Endothelial cell of umbilical vein (primary cell): ENCODE results near the gene KCNJ6. TPM values are rescaled to one million over a fixed set of nuclear protein-coding genes. Genes with fewer than 3 reads are reported as not detected.

Source experiments
- BruUV-seq: library from RNA; stranded (reverse); fragments of 400-500 nt; replicated peaks from 2 replicates; lab custom pipeline; 2021; lab: Mats Ljungman, UMichigan
- CTCF ChIA-PET: fragments of 300-600, 350-600 bp; sonication (Branson Sonifier 250); formaldehyde crosslinking; loops from one replicate; lab custom pipeline; 2021; ENCODE audit warnings: antibody characterized with exemption, inconsistent platforms; lab: Charles Lee
- POLR2A ChIA-PET: fragments of 300-600, 350-600 bp; sonication (Branson Sonifier 250); formaldehyde crosslinking; loops from one replicate; lab custom pipeline; 2021; ENCODE audit warnings: antibody characterized with exemption, inconsistent platforms; lab: Charles Lee
- DNase-seq: peaks from one replicate; pipeline ENCODE4 v3.0.0-alpha.2; 2011; ENCODE audit warnings: low read depth, low spot score
- FAIRE-seq: peaks from 2 replicates; lab custom pipeline; 2011; peaks lifted over from hg19 to GRCh38; lab: Jason Lieb, UNC
- H2AFZ ChIP-seq: 2 replicates; pipeline ENCODE4 v1.6.0; 2012; ENCODE audit warnings: low read depth, low read length, control low read depth, inconsistent platforms
- H3K27ac ChIP-seq: 2 replicates; pipeline ENCODE4 v1.5.1; 2011; ENCODE audit warnings: low read depth, mild to moderate bottlenecking, control low read depth, low read length, moderate library complexity; ENCODE audit not compliant: insufficient read depth
- H3K27me3 ChIP-seq, 2 experiments: 2 replicates each; pipeline versions ENCODE4 v1.6.0 to v1.6.1; 2011; ENCODE audit warnings: low read length in 2 of 2, mixed read lengths in 1 of 2; ENCODE audit not compliant: control insufficient read depth in 2 of 2, insufficient read depth in 2 of 2
- H3K36me3 ChIP-seq, 2 experiments: 2 replicates in 1 of 2; 3 replicates in 1 of 2; pipeline ENCODE4 v1.5.1; 2011; ENCODE audit warnings: low read length in 2 of 2, mild to moderate bottlenecking in 1 of 2, moderate library complexity in 1 of 2; ENCODE audit not compliant: control insufficient read depth in 2 of 2, insufficient read depth in 2 of 2; ENCODE audit errors: extremely low read depth in 1 of 2
- H3K4me1 ChIP-seq: 3 replicates; pipeline ENCODE4 v1.5.1; 2011; ENCODE audit warnings: mild to moderate bottlenecking, low read length; ENCODE audit not compliant: control insufficient read depth, insufficient read depth; ENCODE audit errors: extremely low read depth
- H3K4me2 ChIP-seq: 2 replicates; pipeline ENCODE4 v1.6.1; 2011; ENCODE audit warnings: low read length, control low read depth, mixed read lengths; ENCODE audit not compliant: insufficient read depth
- H3K4me3 ChIP-seq, 3 experiments: fragments of 200-600 bp in 1 of 3; sonication (generic), shearing (Covaris generic) in 1 of 3; replicated peaks in 1 of 3; 2 replicates each; pipeline ENCODE4 v1.5.1; 2011 to 2016; ENCODE audit warnings: control low read depth in 3 of 3, low read length in 3 of 3, mild to moderate bottlenecking in 2 of 3, inconsistent platforms in 1 of 3, low read depth in 1 of 3, moderate library complexity in 1 of 3; ENCODE audit not compliant: insufficient read depth in 1 of 3
- H3K79me2 ChIP-seq: 2 replicates; pipeline ENCODE4 v1.6.0; 2012; ENCODE audit warnings: low read length, inconsistent platforms; ENCODE audit not compliant: control insufficient read depth, insufficient read depth
- H3K9ac ChIP-seq: replicated peaks from 2 replicates; pipeline ENCODE3; 2011; ENCODE audit warnings: low read length, control low read depth; ENCODE audit not compliant: insufficient read depth; ENCODE audit errors: extremely low read depth
- H3K9me1 ChIP-seq: replicated peaks from 3 replicates; pipeline ENCODE4 v1.6.0; 2011; ENCODE audit warnings: mild to moderate bottlenecking, low read length; ENCODE audit not compliant: control insufficient read depth, insufficient read depth; ENCODE audit errors: extremely low read depth
- H3K9me3 ChIP-seq: replicated peaks from 2 replicates; pipeline ENCODE4 v1.5.1; 2012; ENCODE audit warnings: low read length, inconsistent platforms; ENCODE audit not compliant: control insufficient read depth, insufficient read depth
- H4K20me1 ChIP-seq: replicated peaks from 2 replicates; pipeline ENCODE3; 2011; ENCODE audit warnings: mild to moderate bottlenecking, low read length; ENCODE audit not compliant: control insufficient read depth, insufficient read depth; ENCODE audit errors: extremely low read depth
- EZH2 ChIP-seq: IDR thresholded peaks from 2 replicates; pipeline ENCODE4 v1.6.1; 2012; ENCODE audit warnings: borderline replicate concordance, low read depth, mild to moderate bottlenecking, moderate library complexity, low read length, inconsistent platforms; ENCODE audit not compliant: severe bottlenecking
- FOS ChIP-seq: IDR thresholded peaks from 2 replicates; pipeline ENCODE4 v1.6.1; 2011; ENCODE audit warnings: mild to moderate bottlenecking, low read length, moderate library complexity, borderline replicate concordance; ENCODE audit not compliant: insufficient read depth
- GATA2 ChIP-seq: IDR thresholded peaks from 2 replicates; pipeline ENCODE4 v1.7.0; 2011; ENCODE audit warnings: low read depth, mild to moderate bottlenecking, moderate library complexity, mixed read lengths, low read length; ENCODE audit not compliant: insufficient read length, insufficient read depth
- JUN ChIP-seq: IDR thresholded peaks from 2 replicates; pipeline ENCODE4 v1.6.1; 2011; ENCODE audit warnings: borderline replicate concordance, low read depth; ENCODE audit not compliant: insufficient read length, insufficient read depth
- MYC ChIP-seq: IDR thresholded peaks from one replicate; pipeline ENCODE4 v1.6.1; 2011; ENCODE audit warnings: mild to moderate bottlenecking, low read depth, low read length
- POLR2A ChIP-seq: IDR thresholded peaks from 2 replicates; pipeline ENCODE4 v1.6.1; 2012; ENCODE audit warnings: low read depth, mild to moderate bottlenecking, control low read depth, low read length
- POLR2AphosphoS5 ChIP-seq: IDR thresholded peaks from 2 replicates; pipeline ENCODE4 v1.6.1; 2012; ENCODE audit warnings: low read depth, mild to moderate bottlenecking, control low read depth, low read length, moderate library complexity; ENCODE audit not compliant: insufficient read depth
- dilution Hi-C: fragments of 300-500 bp; cut with MboI; formaldehyde crosslinking; loops from one replicate; pipeline ENCODE4 v1.15.0; 2019; ENCODE audit warnings: low sequenced_read_pairs; ENCODE audit not compliant: extremely low pct_ligation_motif_present
- intact Hi-C: fragments of 100-400 bp; cut with micrococcal nuclease; formaldehyde crosslinking; loops from one replicate; pipeline ENCODE4 v1.10.0; 2022
- polyA plus RNA-seq, 4 experiments: library from polyadenylated mRNA; depleted of rRNA in 3 of 4; stranded (reverse) in 3 of 4; unstranded in 1 of 4; fragments of >200 nt; gene quantifications; 2 replicates each; pipeline versions ENCODE4 v1.2.1 to v1.2.3, GENCODE V29; 2011 to 2012; ENCODE audit warnings: missing spikeins in 1 of 4
- total RNA-seq: library from RNA; stranded (reverse); gene quantifications from 2 replicates; pipeline ENCODE4 v1.2.3, GENCODE V29; 2021
- TF ChIP-seq, protein P1 (sequence below): IDR thresholded peaks from 2 replicates; pipeline ENCODE4 v1.6.1; 2011; ENCODE audit not compliant: insufficient read depth, insufficient read length
- TF ChIP-seq, protein P2 (sequence below), 2 donors: IDR thresholded peaks; 1 replicate in 1 of 2; 2 replicates in 1 of 2; pipeline ENCODE4 v1.5.1; 2011; ENCODE audit warnings: low read length in 2 of 2, mild to moderate bottlenecking in 2 of 2, moderate library complexity in 2 of 2, control low read depth in 1 of 2, inconsistent platforms in 1 of 2, low read depth in 1 of 2; ENCODE audit not compliant: insufficient read depth in 1 of 2; ENCODE audit errors: extremely low read depth in 1 of 2

KCNJ6 gene
- total and polyA plus RNA-seq, 2 donors (not counting 3 experiments of a cell fraction or from before 2014, with no cell fraction given): not detected

DNA sequence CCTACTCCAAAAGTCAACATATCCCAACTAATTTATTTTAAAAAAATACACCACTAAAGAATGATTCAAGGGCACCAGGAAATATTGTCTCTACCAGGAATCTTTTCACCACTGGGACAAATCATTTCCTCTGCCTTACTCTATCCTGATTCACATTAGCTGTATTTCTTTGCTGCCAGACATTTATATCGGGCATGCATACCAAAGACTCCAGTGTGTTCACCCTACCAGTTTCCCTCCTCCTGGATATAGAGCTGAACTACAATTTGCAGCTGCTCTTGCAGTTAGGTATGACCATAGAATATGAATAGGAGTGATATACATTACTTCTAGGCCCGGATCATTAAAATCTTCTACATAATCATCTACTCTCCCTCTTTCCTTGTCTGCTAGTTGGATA, 7.6 kb downstream of the KCNJ6 start:
- FAIRE-seq: no peak
- no peaks in the 10 kb centered on the region for H3K36me3 ChIP-seq
- ChIA-PET CTCF (interaction anchor here (1.0 kb wide), 1 partner anchor 218 kb away, joined by 3 read pairs; no protein-coding TSS in a partner anchor), POLR2A (no interaction called here)
- H3K9me1 ChIP-seq: no peaks in the 10 kb centered on the region
- no peak overlapping the region for H3K4me3 ChIP-seq
- dilution Hi-C loops: no loop called here
- intact Hi-C loops: no loop called here
- TF ChIP-seq, protein P1, sequence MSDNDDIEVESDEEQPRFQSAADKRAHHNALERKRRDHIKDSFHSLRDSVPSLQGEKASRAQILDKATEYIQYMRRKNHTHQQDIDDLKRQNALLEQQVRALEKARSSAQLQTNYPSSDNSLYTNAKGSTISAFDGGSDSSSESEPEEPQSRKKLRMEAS: no peak
- TF ChIP-seq JUN (no peak), FOS (no peak), EZH2 (no peak)
- TF ChIP-seq, protein P2, sequence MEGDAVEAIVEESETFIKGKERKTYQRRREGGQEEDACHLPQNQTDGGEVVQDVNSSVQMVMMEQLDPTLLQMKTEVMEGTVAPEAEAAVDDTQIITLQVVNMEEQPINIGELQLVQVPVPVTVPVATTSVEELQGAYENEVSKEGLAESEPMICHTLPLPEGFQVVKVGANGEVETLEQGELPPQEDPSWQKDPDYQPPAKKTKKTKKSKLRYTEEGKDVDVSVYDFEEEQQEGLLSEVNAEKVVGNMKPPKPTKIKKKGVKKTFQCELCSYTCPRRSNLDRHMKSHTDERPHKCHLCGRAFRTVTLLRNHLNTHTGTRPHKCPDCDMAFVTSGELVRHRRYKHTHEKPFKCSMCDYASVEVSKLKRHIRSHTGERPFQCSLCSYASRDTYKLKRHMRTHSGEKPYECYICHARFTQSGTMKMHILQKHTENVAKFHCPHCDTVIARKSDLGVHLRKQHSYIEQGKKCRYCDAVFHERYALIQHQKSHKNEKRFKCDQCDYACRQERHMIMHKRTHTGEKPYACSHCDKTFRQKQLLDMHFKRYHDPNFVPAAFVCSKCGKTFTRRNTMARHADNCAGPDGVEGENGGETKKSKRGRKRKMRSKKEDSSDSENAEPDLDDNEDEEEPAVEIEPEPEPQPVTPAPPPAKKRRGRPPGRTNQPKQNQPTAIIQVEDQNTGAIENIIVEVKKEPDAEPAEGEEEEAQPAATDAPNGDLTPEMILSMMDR (IDR thresholded peaks at IDR 0.05; ENCODE audit: extremely low read depth in 1 of 2, insufficient read depth in 1 of 2, low read depth in 1 of 2, low read length in 2 of 2): no peak
- no peaks in the 10 kb centered on the region for H4K20me1 ChIP-seq
- H3K9me3 ChIP-seq: no peaks in the 10 kb centered on the region
- no peaks in the 10 kb centered on the region for H3K79me2 ChIP-seq
- no peak for DNase-seq
- H3K9ac ChIP-seq: no peak overlapping the region
- no peak overlapping the region for H3K4me2 ChIP-seq
- BruUV-seq: no TSS peak
- H2AFZ ChIP-seq: no peak overlapping the region
- H3K4me1 ChIP-seq: no peaks in the 10 kb centered on the region
- H3K27me3 ChIP-seq: peaks cover 6 to 12% of the 10 kb centered on the region in 2 experiments
- H3K27ac ChIP-seq: no peak overlapping the region

DNA sequence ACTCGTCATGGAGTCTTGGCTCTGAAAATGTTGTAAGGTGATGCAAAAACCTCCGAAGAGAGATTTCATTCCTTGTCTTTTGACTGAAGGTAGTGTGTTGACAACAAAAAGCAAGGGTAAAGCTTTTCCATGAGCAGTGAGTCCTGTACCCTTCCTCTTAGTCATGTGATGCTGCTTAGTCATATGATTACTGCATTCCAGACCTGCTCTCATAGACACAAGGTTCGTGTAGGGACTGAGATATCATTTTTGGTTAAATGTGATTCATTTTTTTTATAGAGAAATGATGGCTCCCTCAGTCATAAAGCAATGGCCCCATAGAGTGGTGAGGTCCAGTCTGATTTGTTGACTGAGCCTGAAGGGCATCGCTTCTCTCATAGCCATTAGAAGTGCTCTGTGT, 9.2 kb downstream of the KCNJ6 start:
- Histone ChIP-seq H2AFZ (no peak overlapping the region), H4K20me1 (no peaks in the 10 kb centered on the region), H3K9ac (no peak overlapping the region), H3K36me3 (no peaks in the 10 kb centered on the region), H3K4me3 (no peak overlapping the region), H3K9me1 (no peaks in the 10 kb centered on the region), H3K27ac (no peak overlapping the region), H3K27me3 (peaks cover 1 to 8% of the 10 kb centered on the region in 2 experiments), H3K4me2 (no peak overlapping the region), H3K4me1 (no peaks in the 10 kb centered on the region), H3K79me2 (no peaks in the 10 kb centered on the region), H3K9me3 (no peaks in the 10 kb centered on the region)
- dilution Hi-C loops: no loop called here
- DNase-seq: no peak
- TF ChIP-seq, protein P2 (IDR thresholded peaks at IDR 0.05; ENCODE audit: extremely low read depth in 1 of 2, insufficient read depth in 1 of 2, low read depth in 1 of 2, low read length in 2 of 2): no peak
- TF ChIP-seq POLR2A (no peak), MYC (no peak), FOS (no peak), GATA2 (no peak), POLR2AphosphoS5 (no peak), EZH2 (no peak), JUN (no peak)
- TF ChIP-seq, protein P1: no peak
- CTCF ChIA-PET: no interaction called here
- FAIRE-seq: no peak
- no TSS peak for BruUV-seq
- POLR2A ChIA-PET: no interaction called here
- intact Hi-C loops: no loop called here
